ENCODE measurements around the gene MED10. TPM values are rescaled to one million over a fixed set of nuclear protein-coding genes. Genes with fewer than 3 reads are reported as not detected.

The MED10 gene
- total RNA-seq, 1 donor from 2014 or later = 32.7 TPM

GRCh38 chr5:6423327-6424109, 45.2 kb upstream of the MED10 start:
- no peaks in the 10 kb centered on the region for H3K27me3 ChIP-seq
- no peaks in the 10 kb centered on the region for H3K36me3 ChIP-seq
- no peak overlapping the region for H3K27ac ChIP-seq
- no peak for TF ChIP-seq POLR2A (IDR thresholded peaks at IDR 0.05)
- TF ChIP-seq CTCF (IDR thresholded peaks at IDR 0.05) = no peak
- TF ChIP-seq POLR2AphosphoS5 (IDR thresholded peaks at IDR 0.05; ENCODE audit: insufficient read depth in 1 of 2, low read depth in 1 of 2) = no peak
- peak in 1 of 2 donors; percentile 54 for DNase-seq (ENCODE audit: extremely low spot score in 2 of 2)
- no peak overlapping the region for H3K4me3 ChIP-seq
- no peaks in the 10 kb centered on the region for H3K9me3 ChIP-seq
- intact Hi-C loops (cut with DNase I) = no loop called here
- H3K4me1 ChIP-seq = peaks cover 8% of the 10 kb centered on the region

GRCh38 chr5:6419340-6419852, 41.0 kb upstream of the MED10 start:
- H3K9me3 ChIP-seq = no peaks in the 10 kb centered on the region
- no peak overlapping the region for H3K4me3 ChIP-seq
- H3K27me3 ChIP-seq = no peaks in the 10 kb centered on the region
- no peaks in the 10 kb centered on the region for H3K36me3 ChIP-seq
- TF ChIP-seq POLR2AphosphoS5 (IDR thresholded peaks at IDR 0.05; ENCODE audit: insufficient read depth in 1 of 2, low read depth in 1 of 2) (peak in 1 of 2 donors; percentile 8), CTCF (IDR thresholded peaks at IDR 0.05) (no peak)
- peak in 1 of 2 donors; percentile 54 for DNase-seq (ENCODE audit: extremely low spot score in 2 of 2)
- H3K27ac ChIP-seq = no peak overlapping the region
- intact Hi-C loops (cut with DNase I) = no loop called here
- H3K4me1 ChIP-seq = peaks cover 8% of the 10 kb centered on the region

GRCh38 chr5:6418679-6419276, 40.4 kb upstream of the MED10 start:
- Histone ChIP-seq H3K27me3 (no peaks in the 10 kb centered on the region), H3K4me3 (no peak overlapping the region), H3K4me1 (peaks cover 8% of the 10 kb centered on the region), H3K36me3 (no peaks in the 10 kb centered on the region), H3K9me3 (no peaks in the 10 kb centered on the region), H3K27ac (no peak overlapping the region)
- TF ChIP-seq POLR2AphosphoS5 (IDR thresholded peaks at IDR 0.05; ENCODE audit: insufficient read depth in 1 of 2, low read depth in 1 of 2) = no peak
- no peak for TF ChIP-seq CTCF (IDR thresholded peaks at IDR 0.05)
- TF ChIP-seq POLR2A (IDR thresholded peaks at IDR 0.05) = no peak
- intact Hi-C loops (cut with DNase I) = no loop called here
- peak in 1 of 2 donors; percentile 27 for DNase-seq (ENCODE audit: extremely low spot score in 2 of 2)

DNA sequence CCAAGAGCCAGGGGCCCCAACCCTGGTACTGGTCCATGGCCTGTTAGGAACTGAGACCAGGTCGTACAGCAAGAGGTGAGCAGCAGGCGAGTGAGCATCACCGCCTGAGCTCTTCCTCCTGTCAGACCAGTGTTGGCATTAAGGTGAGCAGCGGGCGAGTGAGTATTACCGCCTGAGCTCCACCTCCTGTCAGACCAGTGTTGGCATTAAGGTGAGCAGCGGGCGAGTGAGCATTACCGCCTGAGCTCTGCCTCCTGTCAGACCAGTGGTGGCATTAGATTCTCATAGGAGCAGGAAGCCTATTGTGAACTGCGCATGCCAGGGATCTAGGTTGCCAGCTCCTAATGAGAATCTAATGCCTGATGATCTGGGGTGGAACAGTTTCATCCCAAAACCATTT, 39.3 kb upstream of the MED10 start:
- Histone ChIP-seq H3K27me3 (no peaks in the 10 kb centered on the region), H3K4me1 (peaks cover 8% of the 10 kb centered on the region), H3K9me3 (no peaks in the 10 kb centered on the region), H3K36me3 (no peaks in the 10 kb centered on the region), H3K4me3 (no peak overlapping the region), H3K27ac (no peak overlapping the region)
- TF ChIP-seq POLR2A (IDR thresholded peaks at IDR 0.05) (no peak), CTCF (IDR thresholded peaks at IDR 0.05) (no peak), POLR2AphosphoS5 (IDR thresholded peaks at IDR 0.05; ENCODE audit: insufficient read depth in 1 of 2, low read depth in 1 of 2) (no peak)
- peak in 1 of 2 donors; percentile 52 for DNase-seq (ENCODE audit: extremely low spot score in 2 of 2)
- intact Hi-C loops (cut with DNase I) = no loop called here

GRCh38 chr5:6412811-6413210, 34.5 kb upstream of the MED10 start:
- no peak overlapping the region for H3K27ac ChIP-seq
- H3K9me3 ChIP-seq = no peaks in the 10 kb centered on the region
- intact Hi-C loops (cut with DNase I) = no loop called here
- no peaks in the 10 kb centered on the region for H3K36me3 ChIP-seq
- H3K27me3 ChIP-seq = no peaks in the 10 kb centered on the region
- no peak for TF ChIP-seq POLR2A (IDR thresholded peaks at IDR 0.05)
- no peak for TF ChIP-seq CTCF (IDR thresholded peaks at IDR 0.05)
- no peak for TF ChIP-seq POLR2AphosphoS5 (IDR thresholded peaks at IDR 0.05; ENCODE audit: insufficient read depth in 1 of 2, low read depth in 1 of 2)
- no peak for DNase-seq (ENCODE audit: extremely low spot score in 2 of 2)
- H3K4me1 ChIP-seq = no peaks in the 10 kb centered on the region
- no peak overlapping the region for H3K4me3 ChIP-seq
